NT2/D1 (cell line): ENCODE data around the gene PRRX2.

ENCODE experiments used
- YY1 ChIP-seq: IDR thresholded peaks from 2 replicates; pipeline ENCODE4 v1.6.1; 2011; ENCODE audit not compliant: insufficient read length, insufficient read depth
- ZNF274 ChIP-seq: IDR thresholded peaks from 2 replicates; pipeline ENCODE4 v1.6.1; 2011; ENCODE audit warnings: mild to moderate bottlenecking, low read depth, low read length

DNA sequence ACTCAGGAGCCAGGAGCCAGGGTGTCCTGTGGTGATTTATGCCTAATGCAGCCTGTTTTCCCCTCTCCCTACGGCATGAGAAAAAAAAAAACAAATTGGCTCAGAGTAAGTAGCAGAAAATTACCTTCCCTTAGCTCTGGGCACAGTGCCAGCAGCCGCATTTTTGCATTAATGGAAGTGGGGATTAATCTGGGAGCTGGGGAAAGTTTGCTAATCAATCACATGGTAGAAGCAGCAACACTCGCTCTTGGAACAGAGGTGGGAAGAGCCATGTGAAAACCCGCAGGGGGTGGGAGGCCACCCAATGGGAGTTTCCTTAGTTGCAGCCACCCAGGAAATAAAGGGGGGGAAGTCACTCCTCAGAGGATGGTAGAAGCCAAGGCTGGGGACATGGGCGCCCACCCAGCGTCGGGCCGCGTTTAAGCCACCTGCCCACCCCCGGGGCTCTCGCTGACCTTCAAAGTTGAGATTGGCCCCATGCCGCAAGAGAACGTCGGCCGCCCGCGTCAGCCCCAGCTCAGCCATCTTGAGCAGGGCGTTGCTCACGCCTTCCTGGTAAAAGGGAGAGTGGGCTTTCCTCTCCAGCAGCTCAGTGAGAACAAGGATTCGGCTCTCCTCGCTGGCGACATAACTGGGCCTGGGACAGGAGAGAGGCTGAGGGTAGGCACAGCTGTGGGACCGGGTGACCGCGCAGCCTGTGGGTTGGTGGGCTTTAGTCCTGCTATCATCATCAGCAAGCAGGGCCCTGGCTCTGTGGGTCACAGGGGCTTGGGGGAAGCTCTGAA lies 25.2 kb upstream of the PRRX2 start:
- TF ChIP-seq YY1 = no peak
- no peak for TF ChIP-seq ZNF274
